Endothelial cell of umbilical vein (primary cell): ENCODE results near the gene ANKK1.

Source experiments
- CTCF ChIP-seq, 2 donors: IDR thresholded peaks; 1 replicate in 1 of 2; 2 replicates in 1 of 2; pipeline ENCODE4 v1.5.1; 2011; ENCODE audit warnings: low read length in 2 of 2, mild to moderate bottlenecking in 2 of 2, moderate library complexity in 2 of 2, control low read depth in 1 of 2, inconsistent platforms in 1 of 2, low read depth in 1 of 2; ENCODE audit not compliant: insufficient read depth in 1 of 2; ENCODE audit errors: extremely low read depth in 1 of 2
- POLR2A ChIP-seq: IDR thresholded peaks from 2 replicates; pipeline ENCODE4 v1.6.1; 2012; ENCODE audit warnings: low read depth, mild to moderate bottlenecking, control low read depth, low read length
- POLR2AphosphoS5 ChIP-seq: IDR thresholded peaks from 2 replicates; pipeline ENCODE4 v1.6.1; 2012; ENCODE audit warnings: low read depth, mild to moderate bottlenecking, control low read depth, low read length, moderate library complexity; ENCODE audit not compliant: insufficient read depth

- TF ChIP-seq CTCF (IDR thresholded peaks at IDR 0.05; ENCODE audit: extremely low read depth in 1 of 2, insufficient read depth in 1 of 2, low read depth in 1 of 2, low read length in 2 of 2) (no peak), POLR2AphosphoS5 (no peak), POLR2A (no peak)
These were observed 48.8 kb upstream of the ANKK1 start for GRCh38 chr11:113338730-113339129.
